HL-60 (cell line): Measurements from ENCODE around the gene ATXN7L1.

ENCODE experiments used
- DNase-seq, 2 experiments: peaks; one replicate each; pipeline ENCODE4 v3.0.0-alpha.2; 2010 to 2020; ENCODE audit warnings: low read depth in 1 of 2, low spot score in 1 of 2
- H3K27ac ChIP-seq: fragments of 250-450 bp; sonication (Bioruptor Pico); replicated peaks from 2 replicates; pipeline ENCODE4 v1.5.1; 2020; ENCODE audit warnings: mild to moderate bottlenecking, moderate library complexity
- H3K27me3 ChIP-seq: fragments of 250-450 bp; sonication (Bioruptor Pico); 2 replicates; pipeline ENCODE4 v1.5.1; 2021; ENCODE audit warnings: mild to moderate bottlenecking, moderate library complexity; ENCODE audit not compliant: insufficient read depth, poor library complexity, severe bottlenecking
- H3K4me3 ChIP-seq: replicated peaks from 2 replicates; pipeline ENCODE4 v1.5.1; 2011; ENCODE audit warnings: mild to moderate bottlenecking, control low read depth, low read length; ENCODE audit not compliant: insufficient read depth
- CTCF ChIP-seq: IDR thresholded peaks from one replicate; pipeline ENCODE4 v1.5.1; 2011; ENCODE audit warnings: low read length, control low read depth, inconsistent platforms; ENCODE audit not compliant: insufficient read depth
- GABPA ChIP-seq: IDR thresholded peaks from 2 replicates; pipeline ENCODE4 v1.6.1; 2012; ENCODE audit warnings: low read depth
- POLR2AphosphoS5 ChIP-seq: IDR thresholded peaks from 2 replicates; pipeline ENCODE4 v1.6.1; 2012; ENCODE audit warnings: low read depth
- REST ChIP-seq: IDR thresholded peaks from 2 replicates; pipeline ENCODE4 v1.6.1; 2012; ENCODE audit warnings: low read depth; ENCODE audit not compliant: insufficient replicate concordance
- SPI1 ChIP-seq: IDR thresholded peaks from 2 replicates; pipeline ENCODE4 v1.6.1; 2012; ENCODE audit warnings: low read depth, mild to moderate bottlenecking, borderline replicate concordance

The ATXN7L1 gene

DNA sequence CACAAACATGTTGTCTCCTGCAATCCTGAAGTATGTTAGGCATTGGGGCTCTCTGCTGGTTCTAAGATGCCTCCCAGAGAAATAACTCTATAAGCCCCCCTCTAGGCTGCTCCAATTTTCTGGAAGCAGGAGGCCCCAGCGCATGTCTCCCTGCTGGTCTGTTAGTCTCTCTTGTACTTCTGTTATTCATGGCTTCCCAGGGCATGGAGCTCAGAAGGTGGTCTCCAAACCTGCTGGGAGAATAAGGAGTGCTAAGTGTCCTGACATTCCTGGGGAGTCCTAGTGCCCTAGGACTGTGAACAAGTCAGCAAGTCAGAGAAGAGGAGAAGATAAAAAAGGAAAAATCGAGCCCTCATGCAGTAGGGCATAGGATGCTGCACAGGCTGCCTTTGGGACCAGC lies 224.6 kb downstream of the ATXN7L1 start:
- Histone ChIP-seq H3K27ac (no peak overlapping the region), H3K4me3 (no peak overlapping the region), H3K27me3 (no peaks in the 10 kb centered on the region)
- no peak for DNase-seq
- no peak for TF ChIP-seq POLR2AphosphoS5
- TF ChIP-seq REST: no peak
- TF ChIP-seq CTCF: no peak
- TF ChIP-seq SPI1: no peak
- TF ChIP-seq GABPA: no peak

DNA sequence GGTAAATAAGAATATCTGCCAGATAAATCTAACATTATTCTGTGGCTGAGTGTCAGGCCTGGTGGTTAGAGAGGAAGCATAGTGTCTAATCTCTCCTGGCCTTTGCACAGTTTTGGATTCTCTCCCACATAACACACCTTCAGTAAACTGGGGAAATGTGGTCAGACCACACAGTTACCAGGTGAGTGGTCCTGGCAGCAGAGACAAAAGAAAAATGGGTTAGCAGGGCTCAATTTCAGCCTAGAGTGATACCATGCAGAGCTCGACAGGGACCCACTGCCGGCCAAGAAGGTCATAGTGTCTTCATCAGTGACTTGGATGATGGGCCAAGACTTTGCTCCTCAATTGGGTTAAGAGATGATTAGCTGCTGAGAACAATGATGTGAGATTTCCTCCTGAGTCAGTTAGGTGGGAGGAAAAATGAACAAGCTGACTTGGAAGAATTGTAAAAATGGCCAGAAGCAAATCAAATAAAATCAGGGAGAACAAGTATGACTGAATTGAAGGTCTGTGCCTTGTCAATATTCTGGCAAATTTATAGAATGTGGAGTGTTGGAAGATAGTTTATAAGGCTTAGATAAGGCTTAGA lies 225.9 kb downstream of the ATXN7L1 start:
- DNase-seq: no peak
- Histone ChIP-seq H3K27ac (no peak overlapping the region), H3K27me3 (no peaks in the 10 kb centered on the region), H3K4me3 (no peak overlapping the region)
- TF ChIP-seq CTCF (no peak), SPI1 (no peak), REST (no peak), GABPA (no peak), POLR2AphosphoS5 (no peak)

- no peak overlapping the region for H3K27ac ChIP-seq
- DNase-seq: no peak
Observed at GRCh38 chr7:105649727-105650381, 226.5 kb downstream of the ATXN7L1 start.

More at GRCh38 chr7:105649727-105650381, 226.5 kb downstream of the ATXN7L1 start:
- Histone ChIP-seq H3K4me3 (no peak overlapping the region), H3K27me3 (no peaks in the 10 kb centered on the region)
- TF ChIP-seq CTCF (no peak), POLR2AphosphoS5 (no peak), SPI1 (no peak), REST (no peak), GABPA (no peak)
